ENCODE results near the gene VAV2. TPM values are rescaled to one million over a fixed set of nuclear protein-coding genes. Genes with fewer than 3 reads are reported as not detected.

VAV2 gene
- total and polyA plus RNA-seq, 2 of the 4 experiments (the other 2 are of a cell fraction) = 10.8 to 13.4 TPM

- dilution Hi-C loops (cut with HindIII; ENCODE audit: low sequenced_read_pairs, unreplicated experiment) = loop anchor here (25.0 kb wide), 1 partner anchor 215 kb away; no protein-coding TSS in a partner anchor
- DNase-seq = no peak
- no peak overlapping the region for H4K5ac ChIP-seq (ENCODE audit: low read depth, low read length)
- H3K14ac ChIP-seq (replicated peaks; ENCODE audit: low read depth, low read length) = no peak overlapping the region
- H3K79me1 ChIP-seq (ENCODE audit: low read depth in 1 of 2, low read length in 2 of 2) = no peaks in the 10 kb centered on the region
- H3K18ac ChIP-seq (ENCODE audit: low read depth, low read length) = no peak overlapping the region
- no CpG with 5 or more reads among the region's 2 CpGs for WGBS, 2 experiments (ENCODE audit: extremely low coverage in 2 of 2, insufficient read length in 1 of 2)
- H2BK15ac ChIP-seq (ENCODE audit: low read depth, low read length) = no peak overlapping the region
- H3K4ac ChIP-seq (ENCODE audit: low read depth, low read length) = no peak overlapping the region
- H2AK9ac ChIP-seq (replicated peaks; ENCODE audit: low read depth, low read length, poor library complexity) = no peak overlapping the region
- ChIA-PET CTCF (no interaction called here), POLR2A (ENCODE audit: unreplicated experiment) (no interaction called here)
- H3K27ac ChIP-seq (ENCODE audit: insufficient read depth, low read length) = no peak overlapping the region
- H3K9me3 ChIP-seq (ENCODE audit: control insufficient read depth, insufficient read depth, low read length) = no peaks in the 10 kb centered on the region
- H2AK5ac ChIP-seq (ENCODE audit: low read depth, low read length) = no peak overlapping the region
- H3K9ac ChIP-seq (ENCODE audit: low read depth, low read length) = no peak overlapping the region
- no peak overlapping the region for H2BK120ac ChIP-seq (ENCODE audit: low read depth, low read length)
- no peak for ATAC-seq (ENCODE audit: low read depth)
- no peak overlapping the region for H4K91ac ChIP-seq (ENCODE audit: insufficient read depth, low read depth, low read length)
- H4K8ac ChIP-seq (ENCODE audit: low read depth in 2 of 2, low read length in 2 of 2) = no peak overlapping the region
- no peak overlapping the region for H3K23ac ChIP-seq (ENCODE audit: low read depth, low read length)
- no peak overlapping the region for H2AFZ ChIP-seq (replicated peaks; ENCODE audit: low read length, poor library complexity)
- H4K20me1 ChIP-seq (ENCODE audit: insufficient read depth, low read length) = no peaks in the 10 kb centered on the region
- intact Hi-C loops (cut with micrococcal nuclease) = no loop called here
- no peak overlapping the region for H3K4me3 ChIP-seq (ENCODE audit: insufficient read depth, low read depth, low read length)
- H3K36me3 ChIP-seq (ENCODE audit: control insufficient read depth, insufficient read depth, low read length) = no peaks in the 10 kb centered on the region
- H3K56ac ChIP-seq (ENCODE audit: extremely low read depth, insufficient read depth, low read length) = no peak overlapping the region
- peaks cover 2% of the 10 kb centered on the region; the same call in 1 of the 2 replicates for H3K4me1 ChIP-seq (ENCODE audit: control insufficient read depth, insufficient read depth, low read length)
- H3K9me1 ChIP-seq (ENCODE audit: insufficient read depth, low read length) = 0 out of 2 replicates have a peak, but pooled peaks cover 3% of the 10 kb centered on the region
- H2BK20ac ChIP-seq (ENCODE audit: low read depth, low read length) = no peak overlapping the region
- no peak overlapping the region for H3K4me2 ChIP-seq (ENCODE audit: low read depth, low read length)
- H2BK5ac ChIP-seq (ENCODE audit: low read depth, low read length, poor library complexity, severe bottlenecking) = no peak overlapping the region
- H3K27me3 ChIP-seq (ENCODE audit: control insufficient read depth, insufficient read depth, low read length) = peaks cover 2% of the 10 kb centered on the region; the same call in 1 of the 2 replicates
- in situ Hi-C loops (cut with MboI; ENCODE audit: low sequenced_read_pairs) = no loop called here
- TF ChIP-seq SMC3 (IDR thresholded peaks at IDR 0.05; ENCODE audit: low read depth, low read length) (no peak), FOS (IDR thresholded peaks at IDR 0.05; ENCODE audit: low read depth, low read length) (no peak), MAZ (IDR thresholded peaks at IDR 0.05; ENCODE audit: borderline replicate concordance, low read depth, low read length) (no peak), NFE2L2 (IDR thresholded peaks at IDR 0.05; ENCODE audit: low read depth, low read length) (no peak), RAD21 (IDR thresholded peaks at IDR 0.05; ENCODE audit: low read length) (no peak), POLR2A (IDR thresholded peaks at IDR 0.05; ENCODE audit: low read depth, low read length) (no peak), ELK1 (IDR thresholded peaks at IDR 0.05; ENCODE audit: borderline replicate concordance, low read depth, low read length) (no peak), RCOR1 (IDR thresholded peaks at IDR 0.05; ENCODE audit: insufficient replicate concordance, low read length) (no peak), MAFK (IDR thresholded peaks at IDR 0.05; ENCODE audit: low read depth, low read length) (no peak), CHD1 (IDR thresholded peaks at IDR 0.05; ENCODE audit: low read depth, low read length) (no peak), CTCF (conservative IDR thresholded peaks at IDR 0.05; ENCODE audit: low read depth, low read length) (no peak), USF2 (IDR thresholded peaks at IDR 0.05; ENCODE audit: low read depth, low read length) (no peak), CEBPB (IDR thresholded peaks at IDR 0.05; ENCODE audit: low read depth, low read length) (no peak), RFX5 (IDR thresholded peaks at IDR 0.05; ENCODE audit: low read depth, low read length) (no peak), MXI1 (IDR thresholded peaks at IDR 0.05; ENCODE audit: borderline replicate concordance, low read depth, low read length) (no peak), BHLHE40 (IDR thresholded peaks at IDR 0.05; ENCODE audit: low read depth, low read length) (no peak)
- BruUV-seq (replicated peaks) = no TSS peak
Observed at GRCh38 chr9:134002796-134003195, 10.7 kb upstream of the VAV2 start.
